Activated naive CD8-positive, alpha-beta T cell treated with anti-CD3 and anti-CD28 coated beads for 36 hours (primary cell): ENCODE measurements around the gene CDC27. TPM values are rescaled to one million over a fixed set of nuclear protein-coding genes. Genes with fewer than 3 reads are reported as not detected.
"Not testable (repeated sequence)": the region's sequence is repeated elsewhere in the genome, so short reads cannot be mapped to it uniquely, and the experiment has no call there.

Experiments
- DNase-seq: peaks from one replicate; pipeline ENCODE4 v3.0.0; 2021
- H3K27ac Mint-ChIP-seq: one replicate; pipeline ENCODE4 v1.8.0; 2022; ENCODE audit warnings: mild to moderate bottlenecking, moderate library complexity, mixed read lengths
- H3K27me3 Mint-ChIP-seq: one replicate; pipeline ENCODE4 v1.8.0; 2022; ENCODE audit warnings: mild to moderate bottlenecking, mixed read lengths
- H3K36me3 Mint-ChIP-seq: one replicate; pipeline ENCODE4 v1.8.0; 2021; ENCODE audit warnings: mild to moderate bottlenecking, mixed read lengths
- H3K4me1 Mint-ChIP-seq: one replicate; pipeline ENCODE4 v1.8.0; 2021; ENCODE audit warnings: mixed read lengths
- H3K4me3 Mint-ChIP-seq: one replicate; pipeline ENCODE4 v1.8.0; 2022; ENCODE audit warnings: mild to moderate bottlenecking, moderate library complexity, mixed read lengths
- H3K9me3 Mint-ChIP-seq: one replicate; pipeline ENCODE4 v1.8.0; 2022; ENCODE audit warnings: mixed read lengths
- total RNA-seq, 2 experiments: library from RNA; stranded (reverse); gene quantifications; one replicate each; pipeline ENCODE4 v1.2.3, GENCODE V29; 2021

The CDC27 gene
- total RNA-seq, 2 experiments from 2014 or later: 124 to 128 TPM

DNA sequence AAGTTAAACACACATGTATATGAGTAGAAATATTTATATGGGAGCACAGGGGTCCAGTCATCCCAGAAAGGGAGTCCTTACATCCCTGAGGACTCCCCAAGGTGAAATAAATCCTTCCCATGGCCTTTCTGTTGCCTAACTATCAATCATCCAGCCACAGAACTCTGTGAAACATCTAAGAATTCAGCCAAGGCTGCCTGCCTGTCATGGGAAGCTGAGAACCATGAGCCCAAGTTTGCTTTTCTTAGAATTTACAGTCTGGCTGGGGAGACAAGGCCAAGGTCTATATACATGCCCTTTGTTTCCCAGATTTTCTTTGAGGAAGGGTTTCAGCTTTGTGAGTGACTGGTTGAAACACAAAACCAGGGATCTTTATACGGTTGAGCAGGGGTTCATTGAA, 35.9 kb upstream of the CDC27 start:
- Mint-ChIP-seq H3K27me3 (peaks cover 2% of the 10 kb centered on the region), H3K36me3 (peaks cover 2% of the 10 kb centered on the region), H3K27ac (no peak overlapping the region), H3K4me1 (peaks cover 20% of the 10 kb centered on the region), H3K4me3 (no peak overlapping the region), H3K9me3 (peaks cover 8% of the 10 kb centered on the region)
- no peak for DNase-seq

GRCh38 chr17:47224077-47224476, 35.0 kb upstream of the CDC27 start:
- H3K36me3 Mint-ChIP-seq, H3K27me3 Mint-ChIP-seq, H3K9me3 Mint-ChIP-seq, H3K27ac Mint-ChIP-seq, DNase-seq, H3K4me3 Mint-ChIP-seq: not testable (repeated sequence)
- H3K4me1 Mint-ChIP-seq: peaks cover 22% of the 10 kb centered on the region

DNA sequence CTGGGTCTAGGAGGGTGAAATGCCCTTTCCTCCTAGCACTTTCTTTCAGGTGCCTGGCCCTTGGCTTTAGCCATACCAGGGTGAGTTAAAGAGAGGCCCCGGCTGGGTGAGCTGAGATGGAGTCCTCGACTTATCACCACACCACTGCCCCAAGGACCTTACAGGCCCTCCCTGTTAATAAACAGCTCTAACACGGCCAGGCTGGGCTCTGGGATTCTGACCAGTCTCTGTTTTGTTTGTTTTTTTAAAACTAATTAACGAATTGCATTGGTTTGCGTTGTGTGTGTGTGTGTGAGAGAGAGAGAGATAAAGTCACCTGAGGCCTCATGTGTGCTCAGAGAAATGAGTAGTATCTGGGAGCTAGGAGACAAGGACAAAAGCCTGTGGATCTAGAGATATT, 34.4 kb upstream of the CDC27 start:
- Mint-ChIP-seq H3K27ac (no peak overlapping the region), H3K27me3 (no peaks in the 10 kb centered on the region)
- DNase-seq: no peak

GRCh38 chr17:47223007-47223406, 33.9 kb upstream of the CDC27 start:
- no peak overlapping the region for H3K27ac Mint-ChIP-seq
- peaks cover 2% of the 10 kb centered on the region for H3K36me3 Mint-ChIP-seq
- no peak overlapping the region for H3K4me3 Mint-ChIP-seq

More for the DNA sequence above, 34.4 kb upstream of the CDC27 start:
- Mint-ChIP-seq H3K4me3 (no peak overlapping the region), H3K4me1 (peaks cover 28% of the 10 kb centered on the region), H3K36me3 (peaks cover 2% of the 10 kb centered on the region), H3K9me3 (peaks cover 8% of the 10 kb centered on the region)

DNA sequence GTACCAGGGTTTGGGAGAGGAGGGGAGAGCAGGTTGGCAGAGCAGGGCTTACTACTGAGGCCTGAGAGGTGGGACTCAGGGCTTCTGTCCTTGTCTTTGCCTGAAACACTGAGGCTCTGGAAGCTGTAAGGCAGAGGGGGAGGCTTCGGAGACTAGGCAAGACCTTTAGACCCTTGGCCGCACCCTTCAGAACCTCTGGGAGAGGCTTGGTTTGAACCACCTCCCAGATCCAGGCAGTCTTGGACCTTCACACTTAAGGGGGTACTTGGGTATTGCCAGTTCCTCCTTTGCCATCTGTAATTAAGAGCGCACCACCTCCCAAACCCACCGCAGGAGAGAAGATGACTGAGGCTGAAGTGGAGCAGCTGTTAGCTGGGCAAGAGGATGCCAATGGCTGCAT, 33.0 kb upstream of the CDC27 start:
- no peak for DNase-seq
- Mint-ChIP-seq H3K9me3 (peaks cover 8% of the 10 kb centered on the region), H3K4me1 (peaks cover 36% of the 10 kb centered on the region), H3K36me3 (peaks cover 2% of the 10 kb centered on the region), H3K4me3 (no peak overlapping the region), H3K27me3 (no peaks in the 10 kb centered on the region), H3K27ac (no peak overlapping the region)

More at GRCh38 chr17:47223007-47223406, 33.9 kb upstream of the CDC27 start:
- H3K27me3 Mint-ChIP-seq: no peaks in the 10 kb centered on the region
- H3K4me1 Mint-ChIP-seq: peaks cover 32% of the 10 kb centered on the region
- peaks cover 8% of the 10 kb centered on the region for H3K9me3 Mint-ChIP-seq
- no peak for DNase-seq

- Mint-ChIP-seq H3K27ac (no peak overlapping the region), H3K4me3 (no peak overlapping the region), H3K9me3 (peaks cover 8% of the 10 kb centered on the region), H3K36me3 (peaks cover 2% of the 10 kb centered on the region), H3K4me1 (peaks cover 39% of the 10 kb centered on the region), H3K27me3 (no peaks in the 10 kb centered on the region)
- DNase-seq: no peak
Observed at GRCh38 chr17:47221154-47221553, 32.1 kb upstream of the CDC27 start.

- DNase-seq: peak; percentile 21
- H3K9me3 Mint-ChIP-seq: peaks cover 8% of the 10 kb centered on the region
- H3K27me3 Mint-ChIP-seq: no peaks in the 10 kb centered on the region
- no peak overlapping the region for H3K27ac Mint-ChIP-seq
- peaks cover 39% of the 10 kb centered on the region for H3K4me1 Mint-ChIP-seq
- peaks cover 2% of the 10 kb centered on the region for H3K36me3 Mint-ChIP-seq
- H3K4me3 Mint-ChIP-seq: no peak overlapping the region
Observed at GRCh38 chr17:47220531-47220999, 31.5 kb upstream of the CDC27 start.

DNA sequence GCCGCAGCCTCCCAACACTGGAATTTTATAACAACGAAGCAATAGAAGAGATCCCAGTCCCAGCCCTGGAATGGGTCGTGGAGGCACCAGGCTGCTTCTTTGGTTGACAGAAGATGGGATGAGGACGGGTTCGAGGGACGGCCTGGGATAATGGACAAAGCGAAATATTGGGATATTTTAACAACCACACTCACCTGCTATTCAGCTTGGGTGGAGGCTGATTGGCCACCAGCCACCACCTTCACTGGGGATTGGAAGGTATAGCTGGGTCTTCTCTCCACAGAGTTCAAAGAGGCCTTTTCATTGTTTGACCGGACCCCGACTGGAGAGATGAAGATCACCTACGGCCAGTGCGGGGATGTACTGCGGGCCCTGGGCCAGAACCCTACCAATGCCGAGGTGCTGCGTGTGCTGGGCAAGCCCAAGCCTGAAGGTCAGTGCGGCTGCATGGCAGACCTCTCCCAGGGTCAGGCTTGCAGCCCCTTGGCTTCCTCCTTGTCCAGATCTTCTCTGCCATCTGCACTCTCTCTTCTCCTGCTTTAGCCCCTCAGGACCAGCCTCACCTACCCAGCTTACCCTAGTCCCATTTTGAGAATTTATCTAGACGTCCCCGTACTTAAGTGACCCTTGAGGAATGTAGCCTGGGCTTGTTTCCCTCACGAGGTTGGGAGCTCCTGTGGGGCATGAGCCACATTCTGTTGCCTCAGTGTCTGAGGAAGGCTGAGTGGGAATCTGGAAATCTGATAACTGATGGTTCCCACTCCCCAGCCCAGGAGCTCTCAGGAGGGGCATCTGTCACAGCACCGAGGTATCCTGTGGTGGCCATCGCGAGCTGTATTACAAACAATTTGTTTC, 30.8 kb upstream of the CDC27 start:
- H3K27me3 Mint-ChIP-seq: no peaks in the 10 kb centered on the region
- peak overlapping the region; percentile 10 for H3K4me3 Mint-ChIP-seq
- H3K4me1 Mint-ChIP-seq: peaks cover 39% of the 10 kb centered on the region
- H3K36me3 Mint-ChIP-seq: peaks cover 2% of the 10 kb centered on the region
- no peak for DNase-seq
- no peak overlapping the region for H3K27ac Mint-ChIP-seq
- H3K9me3 Mint-ChIP-seq: peaks cover 8% of the 10 kb centered on the region

DNA sequence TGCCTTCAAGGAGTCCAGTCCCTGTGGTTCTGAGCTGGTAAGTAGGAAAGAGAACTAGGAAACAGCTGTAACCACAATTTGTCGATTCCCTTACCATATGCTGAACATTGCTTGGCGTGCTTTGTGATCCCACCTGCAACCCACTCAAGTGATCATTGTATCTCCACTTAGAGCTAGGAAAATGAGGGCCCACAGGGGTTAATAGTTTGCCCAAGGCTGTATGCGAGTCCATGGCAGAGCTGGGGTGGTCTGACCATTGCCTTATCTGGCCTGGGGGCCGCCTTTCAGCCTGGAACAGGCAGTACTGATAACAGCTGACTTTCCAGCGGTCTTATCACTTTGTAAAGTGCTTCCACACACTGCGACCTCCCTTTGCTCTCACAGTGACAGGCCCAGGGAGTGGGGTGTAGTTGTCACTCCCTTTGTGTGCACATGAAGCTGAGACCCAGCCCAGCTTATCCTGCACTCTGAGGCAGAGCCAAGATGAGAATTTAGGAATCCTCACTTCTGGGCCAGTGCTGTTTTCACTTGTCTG, 29.9 kb upstream of the CDC27 start:
- DNase-seq: no peak
- Mint-ChIP-seq H3K4me3 (no peak overlapping the region), H3K9me3 (peaks cover 4% of the 10 kb centered on the region), H3K36me3 (peaks cover under 1% of the 10 kb centered on the region), H3K4me1 (peaks cover 39% of the 10 kb centered on the region), H3K27me3 (no peaks in the 10 kb centered on the region), H3K27ac (no peak overlapping the region)

DNA sequence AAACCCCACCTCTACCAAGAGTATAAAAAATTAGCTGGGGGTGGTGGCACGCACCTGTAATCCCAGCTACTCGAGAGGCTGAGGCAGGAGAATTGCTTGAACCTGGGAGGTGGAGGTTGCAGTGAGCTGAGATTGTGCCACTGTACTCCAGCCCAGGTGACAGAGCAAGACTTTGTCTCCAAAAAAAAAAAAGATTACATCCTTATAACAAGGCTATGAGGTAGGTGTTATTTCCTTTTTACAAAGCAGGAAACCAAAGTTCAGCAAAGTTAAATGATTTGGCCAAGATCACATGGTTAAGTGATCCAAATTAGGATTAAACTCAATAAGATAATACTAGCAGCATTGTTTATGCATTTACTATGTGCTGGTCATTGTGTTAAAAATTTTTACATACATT, 28.2 kb upstream of the CDC27 start:
- peaks cover 39% of the 10 kb centered on the region for H3K4me1 Mint-ChIP-seq
- H3K27ac Mint-ChIP-seq, H3K36me3 Mint-ChIP-seq, H3K27me3 Mint-ChIP-seq, DNase-seq, H3K9me3 Mint-ChIP-seq, H3K4me3 Mint-ChIP-seq: not testable (repeated sequence)

DNA sequence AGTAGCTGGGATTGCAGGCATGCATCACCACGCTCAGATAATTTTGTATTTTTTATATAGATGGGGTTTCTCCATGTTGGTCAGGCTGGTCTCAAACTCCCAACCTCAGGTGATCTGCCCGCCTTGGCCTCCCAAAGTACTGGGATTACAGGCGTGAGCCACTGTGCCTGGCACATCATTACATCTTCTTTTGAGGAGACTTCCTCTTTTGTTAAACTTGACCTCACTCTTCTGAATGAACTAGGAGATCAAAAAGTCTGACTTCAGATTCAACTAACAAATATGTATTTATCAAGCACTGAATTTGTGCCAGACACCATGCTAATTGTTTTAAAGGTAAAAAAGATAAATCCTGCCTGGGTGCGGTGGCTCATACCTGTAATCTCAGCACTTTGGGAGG, 27.7 kb upstream of the CDC27 start:
- H3K27me3 Mint-ChIP-seq, H3K27ac Mint-ChIP-seq, H3K9me3 Mint-ChIP-seq, DNase-seq, H3K36me3 Mint-ChIP-seq, H3K4me3 Mint-ChIP-seq: not testable (repeated sequence)
- peaks cover 39% of the 10 kb centered on the region for H3K4me1 Mint-ChIP-seq

DNA sequence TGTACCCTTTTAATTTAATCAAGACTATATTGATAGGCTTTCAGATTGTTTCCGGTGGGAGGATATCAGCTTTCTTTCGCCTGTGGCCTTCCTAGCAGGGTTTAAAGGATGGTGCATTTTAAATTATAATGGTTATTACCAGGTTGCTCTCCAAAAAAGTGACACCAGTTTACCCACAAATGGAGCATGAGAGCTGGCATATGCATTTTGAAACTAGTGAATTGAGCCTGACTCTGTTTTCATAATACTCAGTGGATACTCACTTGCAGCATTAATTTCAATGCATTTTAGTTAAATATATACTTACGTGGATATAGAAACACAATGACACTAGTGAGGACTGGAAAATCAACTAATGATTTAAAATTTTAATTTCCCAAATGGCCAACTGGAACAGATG, 25.8 kb upstream of the CDC27 start:
- no peaks in the 10 kb centered on the region for H3K27me3 Mint-ChIP-seq
- no peaks in the 10 kb centered on the region for H3K36me3 Mint-ChIP-seq
- peaks cover 25% of the 10 kb centered on the region for H3K4me1 Mint-ChIP-seq
- no peak overlapping the region for H3K27ac Mint-ChIP-seq
- DNase-seq: no peak
- no peaks in the 10 kb centered on the region for H3K9me3 Mint-ChIP-seq
- H3K4me3 Mint-ChIP-seq: no peak overlapping the region

GRCh38 chr17:47213540-47213939, 24.4 kb upstream of the CDC27 start:
- H3K4me3 Mint-ChIP-seq: no peak overlapping the region
- H3K36me3 Mint-ChIP-seq: no peaks in the 10 kb centered on the region
- no peaks in the 10 kb centered on the region for H3K9me3 Mint-ChIP-seq
- no peaks in the 10 kb centered on the region for H3K27me3 Mint-ChIP-seq
- peaks cover 11% of the 10 kb centered on the region for H3K4me1 Mint-ChIP-seq
- H3K27ac Mint-ChIP-seq: no peak overlapping the region
- DNase-seq: no peak

- no peak for DNase-seq
- no peaks in the 10 kb centered on the region for H3K36me3 Mint-ChIP-seq
Observed at GRCh38 chr17:47212458-47212857, 23.4 kb upstream of the CDC27 start.

DNA sequence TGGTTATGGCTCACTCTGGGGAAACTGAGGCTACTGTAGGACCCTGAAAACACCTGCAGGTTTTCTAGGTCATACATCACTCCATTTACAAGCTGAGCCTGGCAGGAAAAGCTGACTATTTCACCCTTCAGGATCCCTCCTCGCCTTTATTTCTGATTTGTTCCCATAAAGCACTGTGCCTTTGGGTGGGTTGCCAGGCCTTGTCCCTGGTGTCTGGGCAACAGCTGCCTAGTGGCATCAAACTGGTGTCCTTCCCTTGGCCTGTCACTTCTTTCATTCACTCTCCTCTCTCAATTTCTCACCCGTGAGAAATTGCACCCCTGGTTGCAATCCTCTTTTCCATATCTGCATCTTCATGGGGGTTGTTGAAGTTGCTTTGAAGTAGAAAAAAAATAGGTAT, 21.7 kb upstream of the CDC27 start:
- no peaks in the 10 kb centered on the region for H3K36me3 Mint-ChIP-seq
- peaks cover 14% of the 10 kb centered on the region for H3K4me1 Mint-ChIP-seq
- H3K27me3 Mint-ChIP-seq: no peaks in the 10 kb centered on the region
- DNase-seq: no peak
- no peak overlapping the region for H3K27ac Mint-ChIP-seq
- H3K4me3 Mint-ChIP-seq: no peak overlapping the region
- H3K9me3 Mint-ChIP-seq: no peaks in the 10 kb centered on the region

More at GRCh38 chr17:47212458-47212857, 23.4 kb upstream of the CDC27 start:
- Mint-ChIP-seq H3K27me3 (no peaks in the 10 kb centered on the region), H3K4me1 (peaks cover 8% of the 10 kb centered on the region), H3K9me3 (no peaks in the 10 kb centered on the region), H3K27ac (no peak overlapping the region), H3K4me3 (no peak overlapping the region)

DNA sequence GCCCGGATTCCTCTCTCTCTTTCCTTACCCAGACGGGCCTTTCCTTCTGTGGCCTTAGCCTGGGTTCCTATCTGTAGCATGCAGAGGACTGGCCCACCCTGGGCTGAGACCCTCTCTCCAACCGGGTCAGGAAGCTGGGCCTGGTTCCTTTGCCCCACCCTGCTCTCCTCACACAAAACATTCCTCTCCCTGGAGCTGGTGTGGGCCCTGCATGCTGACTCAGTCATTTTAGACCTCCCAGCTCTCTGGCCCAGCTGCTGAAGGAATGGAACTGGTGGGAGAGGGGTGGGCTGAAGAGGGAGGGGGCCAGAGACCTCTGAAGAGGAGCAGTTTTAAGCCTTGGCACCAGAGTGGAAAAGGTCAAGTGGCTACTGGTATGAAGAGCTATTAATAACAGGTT, 21.0 kb upstream of the CDC27 start:
- no peaks in the 10 kb centered on the region for H3K36me3 Mint-ChIP-seq
- H3K4me1 Mint-ChIP-seq: peaks cover 20% of the 10 kb centered on the region
- no peak for DNase-seq
- H3K27me3 Mint-ChIP-seq: no peaks in the 10 kb centered on the region
- no peak overlapping the region for H3K27ac Mint-ChIP-seq
- H3K4me3 Mint-ChIP-seq: no peak overlapping the region
- H3K9me3 Mint-ChIP-seq: no peaks in the 10 kb centered on the region
